Measurements from ENCODE around the gene CCK.

The CCK gene

GRCh38 chr3:42271786-42272185 lies 5.8 kb upstream of the CCK start:
- DNase-seq, result no peak
- intact Hi-C loops (cut with DNase I), result no loop called here

DNA sequence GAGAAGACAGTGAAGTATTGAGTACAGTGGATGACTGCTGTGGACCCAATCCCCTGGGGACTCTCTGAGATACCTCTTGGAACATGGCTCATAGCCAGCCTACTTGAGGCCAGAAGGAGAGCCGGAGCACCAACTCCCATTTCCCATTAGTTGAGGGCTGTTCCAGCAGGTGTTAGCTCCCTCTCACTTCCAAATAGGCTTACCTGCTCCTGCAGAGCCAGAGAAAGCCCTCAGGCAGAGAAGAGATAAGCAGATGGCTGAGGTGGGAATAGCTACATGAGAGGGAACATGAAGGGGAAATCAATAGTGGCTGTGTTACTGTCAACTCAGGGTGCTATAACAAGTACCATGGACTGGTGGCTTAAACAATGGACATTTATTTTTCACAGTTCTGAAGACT lies 4.6 kb upstream of the CCK start:
- intact Hi-C loops (cut with DNase I), result no loop called here
- DNase-seq, result no peak

- intact Hi-C loops (cut with DNase I), result no loop called here
- no peak for DNase-seq
Measured at GRCh38 chr3:42269647-42270046, 3.7 kb upstream of the CCK start.

GRCh38 chr3:42267878-42268277 lies 1.9 kb upstream of the CCK start:
- intact Hi-C loops (cut with DNase I), result no loop called here
- DNase-seq, result no peak

GRCh38 chr3:42265059-42265991 lies 660 bp downstream of the CCK start:
- intact Hi-C loops (cut with DNase I), result no loop called here
- no peak for DNase-seq

DNA sequence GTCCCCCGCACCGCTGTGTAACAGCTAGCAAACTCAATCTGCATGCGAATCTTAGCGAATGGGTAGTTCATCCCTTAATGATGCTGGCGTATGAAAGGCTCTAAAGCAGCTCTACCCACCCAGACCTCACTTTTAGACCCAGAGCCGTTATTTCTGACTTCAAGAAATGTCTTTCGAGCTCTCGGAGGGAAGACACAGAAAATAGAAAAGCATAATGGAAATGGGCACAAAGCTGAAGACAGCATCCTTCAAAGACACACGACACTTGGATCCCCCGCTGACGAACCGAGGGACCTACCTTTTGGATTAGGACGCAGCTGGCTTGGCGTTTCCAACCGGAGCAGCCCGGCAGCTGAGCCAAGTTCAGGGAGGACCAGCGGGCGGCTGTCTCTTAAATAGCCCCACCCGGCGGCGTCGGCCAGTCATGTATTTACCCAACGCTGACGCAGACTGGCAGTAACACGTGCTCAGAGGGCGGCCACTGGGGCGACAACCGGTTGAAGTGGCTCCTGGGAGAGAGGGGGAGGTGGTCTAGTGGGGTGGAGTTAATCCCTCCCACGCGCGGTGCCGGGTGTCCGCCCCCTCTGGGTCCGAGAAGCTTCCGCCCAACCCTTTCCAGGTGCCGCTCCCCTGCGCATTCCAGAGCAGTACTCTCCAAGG lies 1.5 kb downstream of the CCK start:
- intact Hi-C loops (cut with DNase I), result no loop called here
- peak in 7 of 42 donors; percentile 8 to 34 (median 21) for DNase-seq

DNA sequence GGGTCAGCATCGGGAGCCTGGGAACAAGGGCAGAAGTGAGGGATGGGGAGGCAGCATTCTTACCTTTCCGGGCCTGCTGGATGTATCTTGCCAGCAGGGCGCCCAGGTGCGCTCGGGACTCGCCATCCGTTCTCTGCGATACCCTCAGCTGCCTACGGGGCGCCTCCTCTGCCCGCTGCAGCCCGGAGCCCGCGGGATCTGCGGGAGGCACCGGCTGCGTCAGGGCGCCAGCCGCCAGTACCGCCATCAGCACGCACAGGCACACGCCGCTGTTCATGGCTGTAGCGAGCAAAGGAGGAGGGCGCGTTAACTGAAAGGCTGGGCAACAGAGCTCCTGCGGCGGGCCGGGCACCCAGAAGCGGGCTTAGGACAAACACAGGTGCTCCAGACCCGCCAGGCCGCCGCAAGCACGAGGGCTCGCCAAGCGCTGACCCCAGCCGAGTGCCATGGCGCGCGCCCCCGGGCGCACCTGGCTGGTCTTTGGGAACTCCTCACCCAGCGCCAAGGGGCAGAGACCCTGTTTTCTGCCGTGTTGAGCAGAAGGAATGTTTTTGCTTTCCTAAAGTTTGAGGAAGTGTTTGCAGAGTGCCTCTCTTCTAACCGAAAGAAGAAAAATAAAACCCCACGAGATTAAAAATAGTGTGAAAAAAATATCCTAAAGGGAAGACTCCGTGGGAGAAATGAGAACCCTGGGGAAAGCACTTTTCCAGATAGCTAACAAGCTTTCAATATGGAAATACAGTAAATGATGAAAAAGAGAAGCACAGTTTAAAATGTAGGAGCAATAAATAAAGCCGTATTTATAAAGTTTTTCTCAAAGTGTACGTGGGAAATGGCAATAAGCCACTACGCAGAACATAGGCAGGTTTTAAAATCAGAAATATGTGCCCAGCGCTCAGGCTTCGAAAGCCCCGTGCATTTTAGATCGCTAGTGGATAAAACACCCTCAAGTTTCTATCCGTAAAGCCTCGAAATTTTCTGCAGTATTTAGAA lies 2.3 kb downstream of the CCK start:
- intact Hi-C loops (cut with DNase I), result no loop called here

GRCh38 chr3:42262525-42262924 lies 3.5 kb downstream of the CCK start:
- no peak for DNase-seq
- intact Hi-C loops (cut with DNase I), result no loop called here

More for the DNA sequence above, 2.3 kb downstream of the CCK start:
- DNase-seq, result peak in 10 of 42 donors; percentile 7 to 40 (median 19)

GRCh38 chr3:42257007-42257406 lies 9.0 kb downstream of the CCK start:
- intact Hi-C loops (cut with DNase I), result no loop called here

GRCh38 chr3:42256135-42256819 lies 9.7 kb downstream of the CCK start:
- DNase-seq, result no peak
- intact Hi-C loops (cut with DNase I), result no loop called here

More at GRCh38 chr3:42257007-42257406, 9.0 kb downstream of the CCK start:
- no peak for DNase-seq

DNA sequence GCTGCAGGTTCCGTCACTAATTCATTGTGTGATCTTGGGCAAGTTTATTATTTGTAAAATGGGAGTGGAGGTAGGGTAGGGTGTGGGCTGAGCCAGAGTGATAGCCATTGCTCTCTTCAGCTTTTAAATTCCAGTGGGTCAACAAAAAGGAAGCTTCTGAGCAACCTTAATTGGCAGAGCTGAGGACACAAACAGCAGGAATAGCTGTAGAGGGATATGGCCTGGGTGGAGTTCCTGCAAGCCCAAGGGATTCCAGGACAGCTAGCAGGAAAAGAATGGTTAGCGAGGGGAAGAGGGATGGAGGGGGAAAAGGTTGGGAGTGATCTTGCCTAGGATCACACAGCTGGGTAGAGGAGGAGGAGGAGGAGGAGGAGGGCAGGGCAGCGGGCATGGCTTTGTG lies 11.4 kb downstream of the CCK start:
- peak in 1 of 42 donors; percentile 3 for DNase-seq
- intact Hi-C loops (cut with DNase I), result no loop called here

DNA sequence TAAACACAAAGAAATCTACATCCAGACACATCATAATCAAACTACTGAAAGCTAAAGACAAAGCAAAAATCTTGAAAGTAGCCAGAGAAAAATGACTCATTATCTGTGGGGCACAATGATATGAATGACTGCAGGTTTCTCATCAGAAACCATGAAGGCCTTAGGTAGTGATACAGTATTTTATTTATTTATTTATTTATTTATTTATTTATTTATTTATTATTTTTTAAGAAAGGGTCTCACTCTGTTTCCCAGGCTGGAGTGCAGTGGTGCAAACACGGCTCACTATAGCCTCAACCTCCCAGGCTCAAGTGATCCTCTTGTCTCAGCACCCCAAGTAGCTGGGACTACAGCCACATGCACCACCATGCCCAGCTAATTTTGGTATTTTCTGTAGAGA lies 15.2 kb downstream of the CCK start:
- intact Hi-C loops (cut with DNase I), result no loop called here
- no peak for DNase-seq

GRCh38 chr3:42247576-42248027 lies 18.4 kb downstream of the CCK start:
- intact Hi-C loops (cut with DNase I), result loop anchor here (5.0 kb wide), 1 partner anchor 195 kb away; no protein-coding TSS in a partner anchor
- DNase-seq, result peak in 41 of 42 donors; percentile 34 to 85 (median 67)

- intact Hi-C loops (cut with DNase I), result loop anchor here (5.0 kb wide), 1 partner anchor 196 kb away; no protein-coding TSS in a partner anchor
Measured at GRCh38 chr3:42246091-42246490, 19.9 kb downstream of the CCK start.

GRCh38 chr3:42236611-42237010 lies 29.4 kb downstream of the CCK start:
- intact Hi-C loops (cut with DNase I), result loop anchor here (10.0 kb wide), 1 partner anchor 298 kb away; no protein-coding TSS in a partner anchor

More at GRCh38 chr3:42246091-42246490, 19.9 kb downstream of the CCK start:
- no peak for DNase-seq

GRCh38 chr3:42235532-42235931 lies 30.5 kb downstream of the CCK start:
- intact Hi-C loops (cut with DNase I), result loop anchor here (10.0 kb wide), 1 partner anchor 299 kb away; no protein-coding TSS in a partner anchor

More at GRCh38 chr3:42236611-42237010, 29.4 kb downstream of the CCK start:
- no peak for DNase-seq

GRCh38 chr3:42230860-42231259 lies 35.1 kb downstream of the CCK start:
- DNase-seq, result no peak
- intact Hi-C loops (cut with DNase I), result loop anchor here (5.0 to 10.0 kb wide), 2 partner anchors 211 to 304 kb away; no protein-coding TSS in a partner anchor

More at GRCh38 chr3:42235532-42235931, 30.5 kb downstream of the CCK start:
- DNase-seq, result no peak

All from head of caudate nucleus (tissue), 42 donors.